ENCODE data around the gene ACR.

GRCh38 chr22:50726643-50727340 is 11.2 kb upstream of the ACR start:
- TF ChIP-seq POLR2A (IDR thresholded peaks at IDR 0.05; ENCODE audit: extremely low read depth, insufficient read length) (no peak), CTCF (IDR thresholded peaks at IDR 0.05; ENCODE audit: low read depth, low read length) (no peak), MAX (IDR thresholded peaks at IDR 0.05; ENCODE audit: low read depth, low read length) (no peak), MYC (IDR thresholded peaks at IDR 0.05; ENCODE audit: low read depth, low read length) (no peak)

All from NB4 (cell line).